ENCODE results near the gene TBPL2.

DNA sequence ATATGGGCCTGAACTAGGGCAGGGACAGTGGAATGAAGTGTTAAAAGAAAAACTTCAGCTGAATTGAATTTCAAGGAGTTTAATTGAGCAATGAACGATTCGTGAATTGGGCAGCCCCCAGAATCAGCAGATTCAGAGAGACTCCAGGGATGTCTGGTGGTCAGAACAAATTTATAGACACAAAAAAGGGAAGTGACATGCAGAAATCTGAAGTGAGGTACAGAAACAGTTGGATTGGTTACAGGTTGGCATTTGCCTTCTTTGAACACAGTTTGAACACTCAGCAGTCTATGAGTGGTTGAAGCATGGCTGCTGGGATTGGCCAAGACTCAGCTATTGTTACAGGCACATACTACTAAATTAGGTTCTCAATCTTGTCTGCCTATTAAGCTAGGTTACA lies 9.7 kb upstream of the TBPL2 start:
- TF ChIP-seq, protein P1, sequence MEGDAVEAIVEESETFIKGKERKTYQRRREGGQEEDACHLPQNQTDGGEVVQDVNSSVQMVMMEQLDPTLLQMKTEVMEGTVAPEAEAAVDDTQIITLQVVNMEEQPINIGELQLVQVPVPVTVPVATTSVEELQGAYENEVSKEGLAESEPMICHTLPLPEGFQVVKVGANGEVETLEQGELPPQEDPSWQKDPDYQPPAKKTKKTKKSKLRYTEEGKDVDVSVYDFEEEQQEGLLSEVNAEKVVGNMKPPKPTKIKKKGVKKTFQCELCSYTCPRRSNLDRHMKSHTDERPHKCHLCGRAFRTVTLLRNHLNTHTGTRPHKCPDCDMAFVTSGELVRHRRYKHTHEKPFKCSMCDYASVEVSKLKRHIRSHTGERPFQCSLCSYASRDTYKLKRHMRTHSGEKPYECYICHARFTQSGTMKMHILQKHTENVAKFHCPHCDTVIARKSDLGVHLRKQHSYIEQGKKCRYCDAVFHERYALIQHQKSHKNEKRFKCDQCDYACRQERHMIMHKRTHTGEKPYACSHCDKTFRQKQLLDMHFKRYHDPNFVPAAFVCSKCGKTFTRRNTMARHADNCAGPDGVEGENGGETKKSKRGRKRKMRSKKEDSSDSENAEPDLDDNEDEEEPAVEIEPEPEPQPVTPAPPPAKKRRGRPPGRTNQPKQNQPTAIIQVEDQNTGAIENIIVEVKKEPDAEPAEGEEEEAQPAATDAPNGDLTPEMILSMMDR (IDR thresholded peaks at IDR 0.05; ENCODE audit: extremely low read depth in 1 of 2, insufficient read depth in 1 of 2, low read depth in 1 of 2, low read length in 2 of 2): no peak
- TF ChIP-seq POLR2A (IDR thresholded peaks at IDR 0.05; ENCODE audit: low read depth, low read length) (no peak), POLR2AphosphoS5 (IDR thresholded peaks at IDR 0.05; ENCODE audit: insufficient read depth, low read depth, low read length) (no peak)
- TF ChIP-seq, protein P2, sequence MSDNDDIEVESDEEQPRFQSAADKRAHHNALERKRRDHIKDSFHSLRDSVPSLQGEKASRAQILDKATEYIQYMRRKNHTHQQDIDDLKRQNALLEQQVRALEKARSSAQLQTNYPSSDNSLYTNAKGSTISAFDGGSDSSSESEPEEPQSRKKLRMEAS (IDR thresholded peaks at IDR 0.05; ENCODE audit: insufficient read depth, insufficient read length): no peak

All from endothelial cell of umbilical vein (primary cell).